ENCODE results near the gene BACH2.

The BACH2 gene

DNA sequence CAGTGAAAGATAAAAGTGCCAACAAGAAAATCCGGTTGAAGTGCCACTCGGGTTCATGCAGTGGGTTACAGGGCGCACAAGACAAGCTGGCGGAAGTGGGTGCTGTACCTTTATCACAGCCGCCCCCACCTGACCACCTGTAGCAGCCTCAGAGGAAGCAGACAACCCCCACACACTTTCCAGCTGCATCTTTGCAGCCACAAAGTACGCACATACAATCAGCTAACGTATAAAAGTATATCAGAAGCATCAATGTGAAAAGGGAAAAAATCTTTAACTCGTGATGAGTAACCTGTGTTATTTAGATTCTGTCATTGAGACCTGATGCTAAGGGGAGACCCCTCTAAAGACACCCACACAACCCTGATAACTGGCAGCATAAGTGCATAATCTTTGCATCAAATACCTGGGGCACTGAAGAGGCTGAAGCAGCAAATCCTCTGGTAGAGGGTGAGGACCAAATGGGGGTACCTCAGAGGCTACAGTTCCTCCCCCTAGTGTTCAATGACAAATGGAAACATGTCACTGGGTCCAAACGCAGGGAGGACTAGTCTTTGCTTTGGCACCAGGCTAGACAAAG, 22.1 kb downstream of the BACH2 start:
- no peak for DNase-seq

DNA sequence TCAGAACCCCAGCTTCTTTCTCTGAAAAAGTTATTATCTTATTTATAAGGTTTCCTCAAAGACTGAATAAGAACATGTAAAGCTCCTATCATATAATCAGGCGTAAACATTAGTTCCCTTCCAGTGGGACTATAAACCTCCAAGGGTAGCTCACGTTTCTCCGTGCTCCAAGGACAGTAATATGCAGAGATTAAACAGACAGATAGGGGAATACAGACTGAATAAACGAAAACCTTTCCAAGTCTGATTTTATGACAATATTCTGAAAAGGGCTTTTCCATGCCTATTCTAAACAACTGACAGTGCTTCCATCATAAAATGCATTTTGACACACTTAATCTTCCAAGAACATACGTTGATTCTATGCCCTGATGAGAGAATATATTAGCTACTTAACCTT, 22.8 kb downstream of the BACH2 start:
- no peak for DNase-seq

DNA sequence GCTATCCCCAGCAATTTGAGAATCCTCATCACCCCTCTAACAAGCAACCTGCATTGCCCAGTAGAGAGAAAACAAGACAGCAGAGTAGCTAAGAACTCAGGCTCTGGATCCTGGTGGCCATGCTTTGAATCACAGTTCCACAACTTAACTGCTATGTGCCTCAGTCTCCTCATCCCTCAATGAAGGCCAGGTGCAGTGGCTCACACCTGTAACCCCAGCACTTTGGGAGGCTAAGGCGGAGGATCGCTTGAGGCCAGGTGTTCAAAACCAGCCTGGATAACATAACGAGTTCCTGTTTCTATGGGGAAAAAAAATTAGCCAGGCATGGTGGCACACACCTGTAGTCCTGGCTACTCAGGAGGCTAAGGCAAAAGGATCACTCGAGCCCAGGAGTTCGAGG, 23.7 kb downstream of the BACH2 start:
- no peak for DNase-seq

DNA sequence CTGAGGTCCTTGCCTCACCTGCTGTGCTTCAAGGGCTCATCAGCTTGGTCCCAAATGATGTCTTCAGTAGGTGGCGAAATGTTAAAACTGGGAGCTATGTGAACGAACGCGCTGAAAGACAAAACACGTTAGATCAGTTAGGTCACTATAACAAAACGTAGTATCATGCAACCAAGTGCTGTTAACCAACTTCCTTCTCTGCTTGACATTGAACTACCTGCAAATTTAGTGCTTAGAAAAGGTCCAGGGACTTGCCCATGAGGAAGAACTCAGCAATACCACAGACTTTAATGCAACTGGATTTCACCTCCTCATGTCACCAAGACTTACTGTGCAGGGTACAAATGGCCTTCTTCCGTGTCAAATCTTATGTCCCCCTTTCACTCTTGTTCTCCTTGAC, 24.8 kb downstream of the BACH2 start:
- DNase-seq = no peak

DNA sequence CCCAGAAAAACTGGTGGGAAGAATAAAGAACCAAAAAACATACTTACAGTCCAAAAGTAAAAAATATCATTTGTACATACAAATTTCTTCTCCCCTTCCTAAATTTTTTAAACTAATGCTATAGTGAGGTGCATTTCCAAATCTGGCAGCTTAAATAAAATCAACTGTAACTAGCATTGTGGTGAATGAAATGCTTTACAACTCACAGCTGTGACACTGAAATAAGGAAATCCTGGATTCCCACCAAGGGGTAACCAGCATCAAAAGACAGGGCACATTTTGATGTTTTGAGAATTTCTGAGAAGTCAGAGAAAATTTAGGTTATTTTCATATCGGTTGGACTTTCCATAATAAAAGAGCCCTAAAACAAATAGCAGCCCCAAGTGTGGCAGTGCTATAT, 27.3 kb downstream of the BACH2 start:
- DNase-seq = no peak

DNA sequence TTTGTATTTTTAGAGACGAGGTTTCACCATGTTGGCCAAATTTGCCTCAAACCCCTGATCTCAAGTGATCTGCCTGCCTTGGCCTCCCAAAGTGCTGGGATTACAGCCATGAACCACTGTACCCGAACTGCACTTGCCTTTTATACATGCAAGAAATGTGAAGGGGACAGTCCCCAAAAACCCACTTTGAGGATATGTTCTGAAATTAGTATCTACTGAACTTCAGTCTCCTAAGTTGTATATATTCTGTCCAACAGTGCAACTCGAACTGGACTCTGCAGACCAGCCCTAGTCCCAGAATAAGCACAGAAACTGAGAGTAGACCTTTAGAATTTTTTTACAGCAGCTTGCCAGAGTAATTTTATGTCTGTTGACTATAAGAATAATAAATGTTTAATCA, 28.5 kb downstream of the BACH2 start:
- no peak for DNase-seq

DNA sequence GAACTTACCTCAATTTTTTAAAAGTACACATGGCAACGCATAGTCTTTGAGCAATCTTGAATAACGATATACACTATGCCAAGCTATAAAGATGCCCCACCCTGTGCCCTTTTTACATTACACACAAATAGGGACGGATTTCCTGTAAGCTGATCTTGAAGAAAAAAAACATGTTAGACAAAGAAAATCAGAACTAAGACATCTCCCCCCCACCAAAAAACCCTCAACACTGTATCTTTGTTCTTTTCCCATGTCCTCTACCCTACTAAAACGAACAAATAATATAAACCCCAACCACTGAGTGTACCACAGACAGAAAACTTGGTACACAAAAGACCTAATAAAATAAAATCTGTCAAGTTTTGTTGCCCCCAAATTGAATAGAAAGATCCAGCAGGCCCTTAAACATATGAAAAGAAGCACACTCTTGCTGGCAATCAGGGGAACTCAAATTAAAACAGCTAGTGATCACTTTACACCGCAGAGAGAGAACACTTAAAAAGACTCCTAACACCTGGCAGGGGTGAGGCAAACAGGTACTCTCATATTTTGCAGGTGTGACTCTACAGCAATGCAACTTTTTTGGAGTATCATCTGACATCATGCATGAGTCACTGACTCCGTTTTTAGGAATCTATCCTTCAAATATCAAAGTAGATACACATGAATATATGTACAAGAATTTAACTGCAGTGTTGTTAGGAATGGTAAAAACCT, 29.6 kb downstream of the BACH2 start:
- DNase-seq = no peak

DNA sequence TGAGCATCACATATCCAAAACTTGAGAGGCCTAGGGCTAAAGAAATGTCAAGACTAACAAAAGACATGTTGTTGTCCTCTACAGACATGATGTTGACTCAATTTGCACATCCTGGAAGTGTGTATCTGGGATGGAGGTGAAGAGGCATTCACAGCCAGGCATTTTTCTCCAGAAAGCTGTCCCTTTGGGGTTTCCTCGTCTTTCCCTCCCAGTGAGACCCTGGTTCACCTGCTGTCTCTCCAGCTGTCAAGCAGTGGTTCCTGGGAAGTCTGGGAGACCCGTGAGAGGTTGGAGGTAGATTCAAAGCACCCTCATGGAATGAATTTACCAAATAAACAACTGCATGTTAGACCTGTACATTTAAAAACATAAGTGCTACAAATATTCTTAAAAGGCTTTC, 32.1 kb downstream of the BACH2 start:
- no peak for DNase-seq

DNA sequence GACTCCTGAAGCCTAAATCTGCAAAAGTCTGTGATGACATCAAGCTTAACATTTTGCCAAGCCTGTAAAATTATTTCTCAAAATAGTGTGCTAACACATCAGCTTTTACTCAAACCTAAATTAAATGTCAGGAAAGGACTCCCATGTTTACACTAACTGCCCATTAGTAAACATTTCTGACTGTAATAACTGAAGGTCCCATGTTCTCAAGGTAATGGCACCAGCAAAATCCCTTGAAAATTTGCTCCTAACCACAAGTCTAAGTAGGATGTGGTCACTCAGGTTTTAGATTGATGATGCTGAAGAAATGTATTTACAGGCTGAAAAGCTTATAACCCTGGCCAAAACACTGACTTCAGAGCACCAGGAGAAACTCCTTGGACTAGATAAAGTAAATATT, 33.0 kb downstream of the BACH2 start:
- no peak for DNase-seq

DNA sequence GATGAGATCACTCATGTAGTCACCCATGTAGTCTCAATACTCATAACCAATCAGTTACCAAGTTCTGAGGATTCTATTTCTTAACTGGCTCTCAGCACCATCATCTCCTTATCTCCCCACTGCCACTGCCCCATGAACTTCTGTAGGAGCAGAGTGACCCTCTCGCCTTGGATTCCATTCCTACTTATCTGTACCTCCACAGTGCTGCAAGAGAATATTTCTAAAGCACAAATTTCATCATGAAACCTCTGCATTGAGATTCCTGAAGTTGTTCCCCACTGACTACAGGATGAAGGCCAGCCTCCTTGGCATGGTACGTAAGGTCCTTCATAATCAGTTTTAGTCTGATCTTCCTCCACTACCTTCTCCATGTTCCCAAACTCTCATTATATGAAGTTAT, 34.8 kb downstream of the BACH2 start:
- no peak for DNase-seq

DNA sequence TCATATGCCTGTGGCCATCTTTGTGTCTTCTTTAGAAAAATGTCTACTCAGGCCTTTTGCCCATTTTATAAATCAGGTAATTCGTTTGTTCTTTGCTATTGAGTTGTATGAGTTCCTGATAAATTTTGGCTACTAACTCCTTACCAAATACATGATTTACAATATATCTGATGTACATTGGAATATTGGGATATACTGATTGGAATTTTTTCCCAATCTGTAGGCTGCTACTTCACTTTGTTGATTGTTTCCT, 39.2 kb downstream of the BACH2 start:
- no peak for DNase-seq

DNA sequence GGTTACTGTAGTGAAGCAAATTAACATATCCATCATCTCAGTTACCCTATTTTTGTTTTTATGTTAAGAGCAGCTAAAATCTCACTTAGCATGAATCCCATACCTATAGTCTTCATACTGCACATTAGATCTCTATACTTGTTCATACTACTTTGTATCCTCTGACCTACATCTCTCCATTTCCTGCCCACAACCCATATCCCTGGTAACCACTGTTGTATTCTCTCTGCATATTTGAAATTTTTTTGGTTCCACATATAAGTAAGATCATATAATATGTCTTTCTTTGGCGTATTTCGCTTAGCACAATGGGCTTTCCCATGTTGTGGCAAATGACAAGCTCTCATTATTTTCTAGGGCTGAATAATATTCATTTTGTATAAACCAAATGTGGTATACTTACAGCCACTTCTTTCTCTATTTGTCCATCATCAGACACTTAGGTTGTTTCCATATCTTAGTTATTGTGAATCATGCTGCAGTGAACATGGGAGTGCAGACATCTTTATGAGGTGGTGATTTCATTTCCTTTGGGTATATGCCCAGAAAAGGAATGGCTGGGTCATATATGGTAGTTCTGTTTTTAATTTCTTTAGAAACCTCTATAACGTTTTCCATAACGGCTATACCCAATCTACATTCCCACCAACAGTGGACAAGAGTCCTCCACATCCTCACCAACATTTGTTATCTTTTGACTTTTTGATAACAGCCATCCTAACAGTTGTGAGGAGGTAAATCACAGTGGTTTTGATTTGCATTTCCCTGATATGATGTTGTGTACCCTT, 39.8 kb downstream of the BACH2 start:
- no peak for DNase-seq

DNA sequence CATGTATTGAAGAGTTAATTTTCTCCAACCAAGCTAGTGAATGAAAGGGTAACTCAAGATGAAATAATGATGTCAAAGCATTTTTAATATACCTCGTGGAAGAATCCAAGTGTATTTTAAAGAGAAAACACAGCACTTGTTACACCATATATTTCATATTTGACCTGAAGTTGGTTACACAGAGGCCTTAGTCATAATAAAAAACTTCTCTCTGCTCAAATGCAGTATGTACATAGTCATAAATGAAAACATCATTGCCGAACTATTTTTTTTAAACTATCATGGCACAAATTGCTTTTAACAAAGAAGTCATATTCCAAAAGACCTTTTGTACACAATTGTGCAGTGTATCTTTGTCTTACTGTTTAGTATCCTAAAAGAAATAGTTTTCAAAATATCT, 43.0 kb downstream of the BACH2 start:
- no peak for DNase-seq

DNA sequence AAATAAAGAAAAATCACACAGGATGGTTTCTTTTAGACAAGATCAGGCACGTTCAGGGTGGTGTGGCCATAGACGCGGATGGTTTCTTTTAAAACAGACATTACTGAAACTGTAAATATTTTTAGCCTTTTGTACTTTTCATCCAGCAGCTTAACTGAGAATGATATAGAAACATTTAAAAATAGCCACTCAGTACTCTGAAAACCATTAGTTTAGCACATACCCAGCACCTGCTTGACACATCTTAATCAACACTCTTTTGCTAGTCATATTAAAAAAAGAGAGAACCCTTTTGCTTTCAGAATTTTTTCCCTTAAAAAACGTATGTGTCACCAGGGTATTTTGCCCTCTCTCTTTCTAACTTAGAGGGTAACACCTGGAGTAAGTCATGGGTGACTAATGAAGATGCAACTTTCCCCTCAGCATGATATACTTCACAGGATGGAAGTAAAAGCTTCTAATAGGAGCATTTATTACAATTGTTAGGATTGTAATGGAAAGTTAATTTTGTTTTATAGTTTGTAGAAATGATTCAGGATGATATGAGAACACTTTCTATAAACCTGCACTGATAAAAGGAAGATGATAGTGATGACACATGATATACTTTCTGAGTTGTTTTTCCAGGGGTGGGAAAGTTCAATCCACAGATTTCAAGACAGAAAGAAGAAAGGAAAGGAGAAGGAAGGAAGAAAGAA, 45.2 kb downstream of the BACH2 start:
- no peak for DNase-seq

DNA sequence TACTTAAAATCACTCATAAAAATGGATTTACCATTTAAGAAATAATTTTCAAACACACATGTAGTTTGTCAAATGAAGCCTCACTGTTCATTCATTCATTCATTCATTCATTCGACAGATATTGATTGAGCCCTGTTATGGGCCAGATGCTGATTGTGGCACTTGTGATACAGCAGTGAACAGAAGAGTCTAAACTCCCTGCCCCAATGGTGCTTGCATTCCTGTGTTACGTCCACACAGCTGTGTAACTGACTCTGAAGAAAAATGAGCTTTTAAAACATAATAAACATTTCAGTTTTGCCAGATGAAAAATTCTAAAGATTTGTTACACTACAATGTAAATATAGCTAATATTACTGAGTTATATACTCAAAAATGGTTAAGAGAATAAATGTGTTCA, 46.2 kb downstream of the BACH2 start:
- no peak for DNase-seq

DNA sequence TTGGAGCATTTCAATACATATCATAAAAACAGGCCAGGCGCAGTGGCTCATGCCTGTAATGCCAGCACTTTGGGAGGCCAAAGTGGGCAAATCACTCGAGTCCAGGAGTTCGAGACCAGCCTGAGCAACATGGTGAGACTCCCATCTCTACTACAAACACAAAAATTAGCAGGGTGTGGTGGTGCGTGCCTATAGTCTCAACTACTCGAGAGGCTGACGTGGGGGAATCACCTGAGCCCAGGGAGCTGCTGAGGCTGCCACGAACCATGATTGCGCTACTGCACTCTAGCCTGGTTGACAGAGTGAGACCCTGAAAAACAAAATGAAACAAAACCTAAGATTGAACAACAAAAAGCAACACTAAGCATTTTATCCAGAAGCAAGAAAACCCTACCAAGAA, 47.2 kb downstream of the BACH2 start:
- DNase-seq = no peak

DNA sequence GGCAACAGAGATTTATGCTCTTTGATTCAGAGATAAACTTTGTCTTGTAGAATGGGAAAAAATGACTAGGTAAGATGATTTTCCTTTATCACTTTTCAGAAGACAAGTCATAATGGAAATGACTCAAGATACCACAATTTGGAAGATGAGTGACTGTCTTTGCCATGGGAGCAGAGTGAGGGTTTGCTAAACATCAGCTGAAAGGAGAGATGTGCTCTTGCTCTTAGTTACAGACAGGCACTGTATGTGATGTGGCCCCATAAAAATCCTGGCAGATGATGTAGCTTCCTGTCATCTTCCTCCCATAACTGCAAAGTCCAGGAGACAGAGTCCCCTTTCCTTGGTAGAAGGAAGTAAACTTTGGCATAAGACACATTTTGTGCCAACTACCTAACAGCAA, 47.6 kb downstream of the BACH2 start:
- DNase-seq = no peak

DNA sequence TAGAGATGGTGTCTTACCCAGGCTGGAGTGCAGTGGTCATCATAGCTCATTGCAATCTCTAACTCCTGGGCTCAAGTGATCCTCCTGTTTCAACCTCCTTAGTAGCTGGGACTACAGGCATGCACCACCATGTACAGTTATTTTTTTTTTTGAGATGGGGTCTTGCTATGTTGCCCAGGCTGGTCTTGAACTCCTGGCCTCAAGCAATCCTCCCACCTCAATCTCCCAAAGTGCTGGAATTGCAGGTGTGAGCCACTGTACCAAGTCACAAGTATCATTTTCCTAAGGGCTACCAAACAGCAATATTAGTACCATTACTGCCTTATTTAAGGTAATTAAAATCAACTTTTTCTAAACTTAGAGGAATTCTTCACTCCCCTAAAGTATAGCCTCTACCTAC, 49.4 kb downstream of the BACH2 start:
- no peak for DNase-seq

DNA sequence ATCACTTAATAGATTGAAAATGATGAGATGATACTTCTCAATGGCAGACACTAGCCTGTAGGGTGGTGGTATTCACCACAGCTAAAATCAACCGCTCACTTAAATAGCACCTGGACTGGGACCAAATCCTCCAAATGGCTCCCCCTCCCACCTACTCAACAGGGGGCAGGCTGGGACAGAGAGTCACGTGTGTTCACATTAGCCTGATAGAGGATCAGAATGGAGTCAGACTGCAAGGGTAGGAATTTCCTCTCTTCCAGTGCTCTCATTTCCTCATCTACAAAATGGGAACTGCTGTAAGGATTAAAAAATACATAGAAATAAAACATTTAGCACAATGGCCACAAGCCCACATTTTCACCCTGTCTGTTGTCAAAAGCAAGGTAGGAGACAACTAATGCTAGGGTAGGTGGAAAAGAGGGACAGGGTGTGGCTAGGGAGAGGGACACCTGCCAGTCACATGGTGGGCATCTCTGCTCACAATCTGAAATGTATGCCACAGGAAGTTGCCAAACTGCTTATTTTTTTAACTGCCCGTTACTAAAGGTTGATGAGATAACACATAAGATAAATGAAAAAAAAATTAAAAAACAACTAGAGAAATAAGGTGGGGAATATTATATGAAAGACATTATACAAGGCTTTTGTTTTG, 55.3 kb downstream of the BACH2 start:
- DNase-seq = no peak

DNA sequence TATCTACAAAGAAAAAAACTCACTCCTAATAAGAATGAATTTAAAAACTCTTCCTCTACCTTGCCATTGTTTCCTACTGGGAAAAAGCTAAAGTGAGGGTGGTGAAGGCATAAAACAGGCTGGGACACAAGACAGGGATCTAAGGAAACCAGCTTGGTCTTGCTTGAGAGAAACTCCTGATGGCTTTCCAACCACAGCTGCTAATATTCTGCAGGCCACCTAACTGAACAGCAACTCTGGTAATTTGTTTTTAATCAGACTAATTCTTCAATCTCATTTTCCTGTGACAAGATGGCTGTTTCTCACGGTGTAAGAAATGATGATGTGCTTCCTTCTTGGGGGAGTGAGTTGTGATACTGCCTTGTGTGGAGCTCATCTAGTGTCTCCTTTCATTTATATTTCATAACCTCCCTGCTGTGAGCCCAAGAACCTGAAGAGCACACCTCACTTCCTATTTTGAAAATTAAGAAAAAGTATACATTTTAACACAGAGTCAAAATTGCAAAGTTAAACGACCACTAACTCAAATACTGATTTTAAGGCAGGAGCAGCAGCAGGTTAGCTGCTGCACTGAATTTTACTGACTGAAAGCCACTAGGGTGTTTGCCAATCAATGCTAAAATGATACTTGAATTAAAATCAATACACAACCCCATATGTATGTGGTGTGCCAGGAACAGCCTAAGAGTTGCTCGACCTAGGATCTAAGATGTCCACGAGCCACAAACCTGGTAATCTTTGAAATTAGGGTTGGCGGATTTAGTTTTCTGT, 58.0 kb downstream of the BACH2 start:
- DNase-seq = no peak

DNA sequence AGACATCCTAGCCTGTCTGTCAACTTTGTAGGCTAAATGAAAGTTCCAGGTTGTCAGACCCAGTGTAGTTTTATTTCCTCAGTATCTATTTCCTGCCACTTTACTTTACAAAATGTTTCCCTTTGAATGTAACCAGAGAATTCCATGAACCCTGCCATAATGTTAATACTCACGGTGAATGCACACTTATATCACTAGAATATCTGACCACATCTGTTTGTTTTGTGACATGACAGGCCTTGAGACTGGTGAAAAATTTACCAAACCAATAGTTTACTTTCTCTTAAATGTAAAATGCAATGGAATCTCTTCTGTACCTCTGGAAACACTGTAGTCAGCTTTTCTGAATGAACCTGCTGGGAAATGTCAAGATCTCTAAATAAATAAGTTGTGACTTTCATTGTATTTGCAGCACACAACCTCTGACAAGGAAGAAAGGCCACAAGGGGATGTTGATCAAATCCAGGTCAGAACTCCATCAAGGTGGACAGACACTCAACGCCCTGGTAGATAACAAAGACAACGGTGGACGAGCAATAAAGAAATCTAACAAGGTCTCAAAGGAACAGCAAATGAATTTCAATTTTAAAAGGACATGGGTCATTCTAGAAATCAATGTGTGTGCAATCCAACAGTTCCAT, 59.2 kb downstream of the BACH2 start:
- no peak for DNase-seq

DNA sequence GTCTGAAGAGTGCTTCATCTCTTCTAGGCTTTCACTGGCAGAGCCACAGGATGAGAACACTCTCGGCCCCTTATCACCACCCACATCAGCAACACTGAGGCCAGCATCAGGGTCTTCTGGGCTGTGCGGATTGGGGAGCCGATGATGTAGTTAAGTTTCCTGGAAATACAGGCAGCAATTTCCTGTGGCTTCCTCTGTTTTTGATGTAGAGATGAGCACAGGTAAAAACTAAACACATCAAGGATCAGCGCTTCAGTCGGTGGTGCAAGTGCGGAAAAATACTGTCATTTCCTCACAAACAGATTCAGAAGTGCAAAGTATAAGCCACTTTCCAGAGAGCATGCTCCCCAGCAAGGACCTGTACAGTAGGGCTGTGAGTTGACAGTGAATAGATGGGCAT, 62.6 kb downstream of the BACH2 start:
- DNase-seq = no peak
